B cell (primary cell): ENCODE measurements around the gene SUSD2. TPM values are rescaled to one million over a fixed set of nuclear protein-coding genes. Genes with fewer than 3 reads are reported as not detected.

ENCODE experiments used
- ATAC-seq: fragments of 200-7000 bp; cut with Tn5 transposase; one replicate; pipeline ENCODE4 v1.10.0; 2021; ENCODE audit warnings: low read depth, mild to moderate bottlenecking, moderate number of reproducible peaks, moderate library complexity
- CTCF ChIA-PET: fragments of 350-600 bp; sonication (Branson Sonifier 250); formaldehyde crosslinking; loops from one replicate; lab custom pipeline; 2021; ENCODE audit warnings: antibody characterized with exemption, inconsistent platforms; lab: Charles Lee
- POLR2A ChIA-PET: fragments of 350-600 bp; sonication (Branson Sonifier 250); formaldehyde crosslinking; loops from one replicate; lab custom pipeline; 2021; ENCODE audit warnings: antibody characterized with exemption; lab: Charles Lee
- DNase-seq: peaks from one replicate; pipeline ENCODE4 v3.0.0; 2013
- H2AFZ ChIP-seq: 2 replicates; pipeline ENCODE4 v1.6.1; 2012; ENCODE audit warnings: mild to moderate bottlenecking, low read depth, low read length; ENCODE audit not compliant: insufficient read depth, poor library complexity, severe bottlenecking
- H3K27ac ChIP-seq, 2 donors: 1 replicate in 1 of 2; 2 replicates in 1 of 2; pipeline ENCODE4 v1.5.1; 2012 to 2013; ENCODE audit warnings: low read length in 2 of 2, mild to moderate bottlenecking in 2 of 2, moderate library complexity in 1 of 2
- H3K27me3 ChIP-seq, 4 experiments: fragments of 200-600 bp in 1 of 4; sonication (generic) in 1 of 4; replicated peaks in 1 of 4; 1 replicate in 2 of 4; 2 replicates in 2 of 4; pipeline versions ENCODE4 v1.6.1 to v1.7.0; 2013 to 2016; ENCODE audit warnings: low read length in 3 of 4, mild to moderate bottlenecking in 2 of 4, mixed read lengths in 1 of 4, moderate library complexity in 1 of 4; ENCODE audit not compliant: insufficient read depth in 4 of 4, control insufficient read depth in 3 of 4; ENCODE audit errors: control extremely low read depth in 1 of 4
- H3K36me3 ChIP-seq, 2 experiments: replicated peaks in 1 of 2; 1 replicate in 1 of 2; 2 replicates in 1 of 2; pipeline versions ENCODE4 v1.6.1 to v1.7.1; 2013; ENCODE audit warnings: low read length in 1 of 2; ENCODE audit not compliant: insufficient read depth in 2 of 2, control insufficient read depth in 1 of 2; ENCODE audit errors: control extremely low read depth in 1 of 2, extremely low read depth in 1 of 2
- H3K4me1 ChIP-seq, 2 donors: fragments of 200-600 bp in 1 of 2; sonication (generic) in 1 of 2; 1 replicate in 1 of 2; 2 replicates in 1 of 2; pipeline versions ENCODE4 v1.5.1 to v1.6.1; 2013 to 2017; ENCODE audit warnings: low read length in 2 of 2; ENCODE audit not compliant: control insufficient read depth in 2 of 2, insufficient read depth in 2 of 2
- H3K4me2 ChIP-seq: replicated peaks from 2 replicates; pipeline ENCODE3; 2012; ENCODE audit warnings: mild to moderate bottlenecking, low read depth, low read length; ENCODE audit not compliant: poor library complexity, severe bottlenecking
- H3K4me3 ChIP-seq, 5 experiments: fragments of 200-600 bp in 1 of 5; sonication (generic) in 1 of 5; 1 replicate in 3 of 5; 2 replicates in 2 of 5; pipeline versions ENCODE4 v1.5.1 to v1.7.0; 2011 to 2016; ENCODE audit warnings: low read length in 4 of 5, mild to moderate bottlenecking in 4 of 5, low read depth in 2 of 5, control low read depth in 1 of 5, moderate library complexity in 1 of 5; ENCODE audit not compliant: insufficient read depth in 1 of 5; ENCODE audit errors: control extremely low read depth in 1 of 5, extremely low read depth in 1 of 5
- H3K79me2 ChIP-seq: fragments of 200-600 bp; sonication (generic); one replicate; pipeline ENCODE4 v1.6.0; 2016; ENCODE audit warnings: low read length; ENCODE audit not compliant: control insufficient read depth, insufficient read depth
- H3K9ac ChIP-seq: fragments of 200-600 bp; sonication (generic); 2 replicates; pipeline ENCODE4 v1.6.1; 2017; ENCODE audit warnings: mild to moderate bottlenecking, low read length, moderate library complexity
- H3K9me3 ChIP-seq, 3 donors: one replicate each; pipeline versions ENCODE4 v1.6.1 to v1.7.1; 2013; ENCODE audit warnings: low read length in 2 of 3; ENCODE audit not compliant: control insufficient read depth in 2 of 3, insufficient read depth in 1 of 3; ENCODE audit errors: control extremely low read depth in 1 of 3
- H4K20me1 ChIP-seq: 2 replicates; pipeline ENCODE4 v1.6.0; 2012; ENCODE audit warnings: mild to moderate bottlenecking, low read length; ENCODE audit not compliant: insufficient read depth, control insufficient read depth, poor library complexity, severe bottlenecking
- H3K27ac Mint-ChIP-seq: one replicate; pipeline ENCODE4 v1.8.0; 2021; ENCODE audit warnings: mixed read lengths
- H3K27me3 Mint-ChIP-seq: one replicate; pipeline ENCODE4 v1.8.0; 2021; ENCODE audit warnings: mixed read lengths
- H3K4me1 Mint-ChIP-seq: one replicate; pipeline ENCODE4 v1.8.0; 2021; ENCODE audit warnings: mixed read lengths
- H3K4me3 Mint-ChIP-seq: one replicate; pipeline ENCODE4 v1.8.0; 2021; ENCODE audit warnings: mixed read lengths
- H3K9me3 Mint-ChIP-seq: one replicate; pipeline ENCODE4 v1.8.0; 2022; ENCODE audit warnings: mixed read lengths; ENCODE audit not compliant: insufficient read depth
- CTCF ChIP-seq: fragments of 200-600 bp; IDR thresholded peaks from one replicate; pipeline ENCODE4 v1.8.0; 2022; ENCODE audit warnings: antibody characterized with exemption, mild to moderate bottlenecking
- EZH2 ChIP-seq: IDR thresholded peaks from 2 replicates; pipeline ENCODE4 v1.6.1; 2012; ENCODE audit warnings: borderline replicate concordance, low read depth, mild to moderate bottlenecking, moderate library complexity, low read length; ENCODE audit not compliant: insufficient read depth, poor library complexity, severe bottlenecking
- WGBS: methylation state at CpG from one replicate; pipeline ENCODE4 v1.1.5; 2013; ENCODE audit warnings: missing lambda C conversion rate; ENCODE audit not compliant: insufficient coverage; 5-methylcytosine and 5-hydroxymethylcytosine counted together
- intact Hi-C: fragments of 100-400 bp; cut with micrococcal nuclease; formaldehyde crosslinking; loops from one replicate; pipeline ENCODE4 v1.10.0; 2022
- polyA plus RNA-seq: library from polyadenylated mRNA; depleted of rRNA; stranded (reverse); fragments of >200 nt; gene quantifications from 2 replicates; pipeline ENCODE4 v1.2.3, GENCODE V29; 2012
- total RNA-seq, 2 donors: library from RNA; stranded (reverse); fragments of 120-200 nt in 1 of 2; gene quantifications; 1 replicate in 1 of 2; 2 replicates in 1 of 2; pipeline versions ENCODE4 v1.2.3 to v1.2.4, GENCODE V29; 2013 to 2022

SUSD2 gene
- total and polyA plus RNA-seq, 2 donors (not counting 1 experiment from before 2014, with no cell fraction given) = 0.30 to 0.48 TPM

GRCh38 chr22:24214467-24215285, 33.4 kb downstream of the SUSD2 start:
- Mint-ChIP-seq H3K27ac (no peak overlapping the region), H3K4me3 (no peak overlapping the region), H3K4me1 (peaks cover 7% of the 10 kb centered on the region), H3K27me3 (no peaks in the 10 kb centered on the region), H3K9me3 (no peaks in the 10 kb centered on the region)
- H3K36me3 ChIP-seq = no peaks in the 10 kb centered on the region
- H3K79me2 ChIP-seq = no peaks in the 10 kb centered on the region
- no peak overlapping the region for H3K9ac ChIP-seq
- H3K27me3 ChIP-seq = peaks cover 0 to 3% (median 0%) of the 10 kb centered on the region in 4 experiments
- ATAC-seq (no peak), DNase-seq (no peak)
- H4K20me1 ChIP-seq = no peaks in the 10 kb centered on the region
- TF ChIP-seq EZH2 (no peak), CTCF (no peak)
- intact Hi-C loops = no loop called here
- CTCF ChIA-PET = no interaction called here
- H3K4me2 ChIP-seq = no peak overlapping the region
- H2AFZ ChIP-seq = no peak overlapping the region
- no peak overlapping the region for H3K27ac ChIP-seq
- no peaks in the 10 kb centered on the region for H3K9me3 ChIP-seq
- H3K4me3 ChIP-seq = no peak overlapping the region
- WGBS = 88% methylated on average over 12 of the region's 12 CpGs
- peaks cover 6 to 12% of the 10 kb centered on the region in 2 donors for H3K4me1 ChIP-seq
- POLR2A ChIA-PET = no interaction called here

GRCh38 chr22:24216541-24217209, 35.4 kb downstream of the SUSD2 start:
- peaks cover 6 to 12% of the 10 kb centered on the region in 2 donors for H3K4me1 ChIP-seq
- H3K9ac ChIP-seq = no peak overlapping the region
- DNase-seq (no peak), ATAC-seq (no peak)
- H4K20me1 ChIP-seq = no peaks in the 10 kb centered on the region
- no peaks in the 10 kb centered on the region for H3K27me3 Mint-ChIP-seq
- ChIA-PET POLR2A (no interaction called here), CTCF (no interaction called here)
- no peaks in the 10 kb centered on the region for H3K9me3 Mint-ChIP-seq
- H3K9me3 ChIP-seq = no peaks in the 10 kb centered on the region
- WGBS = 66% methylated on average over 9 of the region's 12 CpGs
- intact Hi-C loops = no loop called here
- H3K4me1 Mint-ChIP-seq = peaks cover 7% of the 10 kb centered on the region
- H3K4me3 Mint-ChIP-seq = no peak overlapping the region
- no peak overlapping the region for H3K4me2 ChIP-seq
- peaks cover 0 to 3% (median 0%) of the 10 kb centered on the region in 4 experiments for H3K27me3 ChIP-seq
- no peak overlapping the region for H3K27ac Mint-ChIP-seq
- no peak overlapping the region for H3K27ac ChIP-seq
- H3K36me3 ChIP-seq = no peaks in the 10 kb centered on the region
- no peak for TF ChIP-seq EZH2
- TF ChIP-seq CTCF = no peak
- H3K4me3 ChIP-seq = no peak overlapping the region
- H2AFZ ChIP-seq = no peak overlapping the region
- no peaks in the 10 kb centered on the region for H3K79me2 ChIP-seq
